H9 (cell line): Measurements from ENCODE around the gene FNDC3B. TPM values are rescaled to one million over a fixed set of nuclear protein-coding genes. Genes with fewer than 3 reads are reported as not detected.
A peak's percentile ranks its signal among the peaks of the same experiment; 100 is the strongest.

Source experiments
- DNase-seq: peaks from one replicate; pipeline ENCODE4 v3.0.0-alpha.2; 2017
- H2AFZ ChIP-seq: one replicate; pipeline ENCODE4 v1.6.1; 2013; ENCODE audit warnings: mild to moderate bottlenecking, low read length, control low read depth, moderate library complexity
- H2AK5ac ChIP-seq: 2 replicates; pipeline ENCODE4 v1.6.1; 2013; ENCODE audit warnings: low read length, control low read depth, mixed read lengths; ENCODE audit not compliant: insufficient read length
- H2BK120ac ChIP-seq: one replicate; pipeline ENCODE4 v1.6.1; 2013; ENCODE audit warnings: low read depth, mild to moderate bottlenecking, low read length, control low read depth, inconsistent platforms; ENCODE audit not compliant: poor library complexity, severe bottlenecking
- H2BK12ac ChIP-seq: 2 replicates; pipeline ENCODE4 v1.6.1; 2013; ENCODE audit warnings: low read length, control low read depth, mixed read lengths, low read depth; ENCODE audit not compliant: insufficient read length
- H2BK15ac ChIP-seq: 2 replicates; pipeline ENCODE4 v1.6.1; 2013; ENCODE audit warnings: low read depth, low read length, control low read depth
- H2BK20ac ChIP-seq: one replicate; pipeline ENCODE4 v1.6.1; 2013; ENCODE audit warnings: low read depth, mild to moderate bottlenecking, low read length, control low read depth, inconsistent platforms; ENCODE audit not compliant: poor library complexity, severe bottlenecking
- H2BK5ac ChIP-seq: 2 replicates; pipeline ENCODE4 v1.6.1; 2013; ENCODE audit warnings: low read length, control low read depth, mixed read lengths; ENCODE audit not compliant: insufficient read length
- H3K14ac ChIP-seq: 2 replicates; pipeline ENCODE4 v1.6.1; 2013; ENCODE audit warnings: low read length, control low read depth; ENCODE audit not compliant: insufficient read depth
- H3K18ac ChIP-seq: 2 replicates; pipeline ENCODE4 v1.6.1; 2013; ENCODE audit warnings: low read depth, mild to moderate bottlenecking, mixed read lengths, low read length, control low read depth; ENCODE audit not compliant: insufficient read length
- H3K23ac ChIP-seq: 2 replicates; pipeline ENCODE4 v1.6.1; 2013; ENCODE audit warnings: low read length, control low read depth, mixed read lengths, low read depth; ENCODE audit not compliant: insufficient read length
- H3K23me2 ChIP-seq: 2 replicates; pipeline ENCODE4 v1.6.1; 2013; ENCODE audit warnings: low read depth, mild to moderate bottlenecking, mixed read lengths, low read length, control low read depth; ENCODE audit not compliant: insufficient read length, poor library complexity, severe bottlenecking
- H3K27ac ChIP-seq: 2 replicates; pipeline ENCODE4 v1.5.1; 2013; ENCODE audit warnings: low read length, control low read depth, mixed read lengths, low read depth; ENCODE audit not compliant: insufficient read length
- H3K27me3 ChIP-seq: 2 replicates; pipeline ENCODE4 v1.6.1; 2013; ENCODE audit warnings: low read length, control low read depth, inconsistent platforms; ENCODE audit not compliant: insufficient read depth
- H3K4ac ChIP-seq: 2 replicates; pipeline ENCODE4 v1.6.1; 2013; ENCODE audit warnings: low read depth, mild to moderate bottlenecking, control low read depth, inconsistent platforms, low read length, moderate library complexity
- H3K4me1 ChIP-seq: 2 replicates; pipeline ENCODE4 v1.6.1; 2013; ENCODE audit warnings: low read length, control low read depth, inconsistent platforms; ENCODE audit not compliant: insufficient read depth
- H3K4me2 ChIP-seq: 2 replicates; pipeline ENCODE4 v1.6.1; 2013; ENCODE audit warnings: low read length, control low read depth, mixed read lengths; ENCODE audit not compliant: insufficient read length, insufficient read depth
- H3K56ac ChIP-seq: 2 replicates; pipeline ENCODE4 v1.6.1; 2013; ENCODE audit warnings: low read depth, mild to moderate bottlenecking, mixed read lengths, low read length, control low read depth; ENCODE audit not compliant: insufficient read length
- H3K79me1 ChIP-seq: 2 replicates; pipeline ENCODE4 v1.6.1; 2013; ENCODE audit warnings: low read depth, mild to moderate bottlenecking, moderate library complexity, low read length, control low read depth, inconsistent platforms; ENCODE audit not compliant: insufficient read depth, poor library complexity, severe bottlenecking
- H3K79me2 ChIP-seq: 2 replicates; pipeline ENCODE4 v1.6.1; 2013; ENCODE audit warnings: low read length, control low read depth, inconsistent platforms; ENCODE audit not compliant: insufficient read depth
- H3K9ac ChIP-seq: 2 replicates; pipeline ENCODE4 v1.6.1; 2013; ENCODE audit warnings: low read length, control low read depth, mixed read lengths; ENCODE audit not compliant: insufficient read length; ENCODE audit errors: extremely low read depth
- H3K9me3 ChIP-seq: one replicate; pipeline ENCODE4 v1.6.1; 2013; ENCODE audit warnings: low read depth, low read length, inconsistent platforms; ENCODE audit not compliant: control insufficient read depth
- H3T11ph ChIP-seq: one replicate; pipeline ENCODE4 v1.6.1; 2013; ENCODE audit warnings: mild to moderate bottlenecking, low read length, control low read depth, inconsistent platforms
- H4K20me1 ChIP-seq: one replicate; pipeline ENCODE4 v1.6.1; 2013; ENCODE audit not compliant: control insufficient read depth, insufficient read length, insufficient read depth
- H4K5ac ChIP-seq: 2 replicates; pipeline ENCODE4 v1.6.1; 2013; ENCODE audit warnings: low read depth, mild to moderate bottlenecking, mixed read lengths, low read length, control low read depth; ENCODE audit not compliant: insufficient read length
- H4K8ac ChIP-seq: replicated peaks from 2 replicates; pipeline ENCODE4 v1.6.1; 2013; ENCODE audit warnings: low read length, control low read depth, mixed read lengths, low read depth; ENCODE audit not compliant: insufficient read length
- H4K91ac ChIP-seq: 2 replicates; pipeline ENCODE4 v1.6.1; 2013; ENCODE audit warnings: low read depth, mild to moderate bottlenecking, moderate library complexity, mixed read lengths, low read length, control low read depth; ENCODE audit not compliant: insufficient read length
- H3K27ac Mint-ChIP-seq, 3 experiments: 2 replicates in 2 of 3; 3 replicates in 1 of 3; pipeline ENCODE4 v1.8.0; 2020 to 2021; ENCODE audit warnings: mixed read lengths in 3 of 3, mild to moderate bottlenecking in 1 of 3, moderate library complexity in 1 of 3
- H3K27me3 Mint-ChIP-seq: 2 replicates; pipeline ENCODE4 v1.8.0; 2021; ENCODE audit warnings: low read depth, mild to moderate bottlenecking, moderate library complexity, mixed read lengths
- H3K36me3 Mint-ChIP-seq, 3 experiments: 2 replicates in 2 of 3; 3 replicates in 1 of 3; pipeline ENCODE4 v1.8.0; 2020 to 2021; ENCODE audit warnings: low read depth in 3 of 3, mixed read lengths in 3 of 3; ENCODE audit not compliant: insufficient read depth in 1 of 3
- H3K4me1 Mint-ChIP-seq, 2 experiments: 2 replicates each; pipeline ENCODE4 v1.8.0; 2020; ENCODE audit warnings: mixed read lengths in 2 of 2
- H3K4me3 Mint-ChIP-seq, 2 experiments: 2 replicates in 1 of 2; 3 replicates in 1 of 2; pipeline ENCODE4 v1.8.0; 2020 to 2021; ENCODE audit warnings: mild to moderate bottlenecking in 2 of 2, mixed read lengths in 2 of 2, moderate library complexity in 1 of 2
- H3K9me3 Mint-ChIP-seq, 2 experiments: 2 replicates in 1 of 2; 3 replicates in 1 of 2; pipeline ENCODE4 v1.8.0; 2020; ENCODE audit warnings: mild to moderate bottlenecking in 2 of 2, mixed read lengths in 2 of 2, moderate library complexity in 1 of 2
- WGBS: extraction: QIAGEN DNeasy Blood & Tissue Kit; methylation state at CpG from one replicate; pipeline ENCODE4 v1.1.7; 2013; ENCODE audit warnings: missing lambda C conversion rate, low lambda C conversion rate, mixed read lengths; ENCODE audit not compliant: insufficient read length; ENCODE audit errors: extremely low coverage; 5-methylcytosine and 5-hydroxymethylcytosine counted together
- total RNA-seq: library from RNA; stranded (reverse); gene quantifications from 2 replicates; pipeline ENCODE4 v1.2.1, GENCODE V29; 2021
- TF ChIP-seq, protein P1 (sequence below): fragments of 200-600 bp; sonication (generic); conservative IDR thresholded peaks from 3 replicates; pipeline ENCODE4 v1.8.0; 2021; ENCODE audit warnings: antibody characterized with exemption, mild to moderate bottlenecking

Gene FNDC3B
- total RNA-seq, 1 experiment from 2014 or later, result 43.8 TPM

DNA sequence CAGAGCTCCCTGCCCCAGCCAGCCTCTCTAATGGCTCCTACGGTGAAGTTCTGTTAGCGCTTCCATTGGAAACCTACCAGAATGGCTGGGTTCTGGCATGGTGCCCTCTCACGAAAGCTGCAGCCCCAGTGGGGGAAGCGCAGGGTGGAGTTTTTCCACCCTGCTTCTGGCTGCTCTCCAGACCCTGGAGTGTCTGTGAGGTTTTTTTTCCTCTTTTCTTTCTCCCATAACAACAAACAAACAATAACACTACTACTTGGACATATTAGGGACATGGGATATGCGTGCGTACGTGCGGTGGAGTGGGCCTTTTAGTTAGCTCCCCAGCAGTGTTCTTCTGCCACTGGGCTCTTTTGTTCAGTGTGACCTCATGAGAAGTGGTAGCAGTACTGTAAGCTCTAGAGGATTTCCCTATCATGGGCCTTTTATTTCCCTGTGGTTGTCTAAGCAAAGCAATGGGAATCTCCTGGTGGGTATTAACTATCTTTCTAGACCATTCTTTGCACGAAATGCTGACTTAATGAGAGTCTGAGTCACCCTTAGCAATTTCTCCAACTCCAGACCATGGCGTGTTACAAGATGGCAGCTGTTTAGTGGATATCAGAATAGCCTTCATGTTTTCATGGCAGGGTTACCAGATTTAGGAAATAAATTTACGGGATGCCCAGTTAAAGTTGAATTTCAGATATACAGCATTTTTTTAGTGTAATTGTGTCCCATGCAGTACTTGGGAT, 161.9 kb downstream of the FNDC3B start:
- no peak overlapping the region for H4K5ac ChIP-seq
- H3K27me3 ChIP-seq, result no peaks in the 10 kb centered on the region
- H3K79me1 ChIP-seq, result peaks cover 9% of the 10 kb centered on the region
- H3K9me3 ChIP-seq, result no peaks in the 10 kb centered on the region
- TF ChIP-seq, protein P1, sequence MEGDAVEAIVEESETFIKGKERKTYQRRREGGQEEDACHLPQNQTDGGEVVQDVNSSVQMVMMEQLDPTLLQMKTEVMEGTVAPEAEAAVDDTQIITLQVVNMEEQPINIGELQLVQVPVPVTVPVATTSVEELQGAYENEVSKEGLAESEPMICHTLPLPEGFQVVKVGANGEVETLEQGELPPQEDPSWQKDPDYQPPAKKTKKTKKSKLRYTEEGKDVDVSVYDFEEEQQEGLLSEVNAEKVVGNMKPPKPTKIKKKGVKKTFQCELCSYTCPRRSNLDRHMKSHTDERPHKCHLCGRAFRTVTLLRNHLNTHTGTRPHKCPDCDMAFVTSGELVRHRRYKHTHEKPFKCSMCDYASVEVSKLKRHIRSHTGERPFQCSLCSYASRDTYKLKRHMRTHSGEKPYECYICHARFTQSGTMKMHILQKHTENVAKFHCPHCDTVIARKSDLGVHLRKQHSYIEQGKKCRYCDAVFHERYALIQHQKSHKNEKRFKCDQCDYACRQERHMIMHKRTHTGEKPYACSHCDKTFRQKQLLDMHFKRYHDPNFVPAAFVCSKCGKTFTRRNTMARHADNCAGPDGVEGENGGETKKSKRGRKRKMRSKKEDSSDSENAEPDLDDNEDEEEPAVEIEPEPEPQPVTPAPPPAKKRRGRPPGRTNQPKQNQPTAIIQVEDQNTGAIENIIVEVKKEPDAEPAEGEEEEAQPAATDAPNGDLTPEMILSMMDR, result no peak
- H3K4me1 Mint-ChIP-seq, result peaks cover 29 to 32% of the 10 kb centered on the region in 2 experiments
- H4K20me1 ChIP-seq, result no peaks in the 10 kb centered on the region
- no peak overlapping the region for H3K18ac ChIP-seq
- H3K56ac ChIP-seq, result no peak overlapping the region
- no peak overlapping the region for H3K9ac ChIP-seq
- H3K23me2 ChIP-seq, result no peaks in the 10 kb centered on the region
- H3K4me2 ChIP-seq, result no peak overlapping the region
- no peak for DNase-seq
- no peak overlapping the region for H2BK120ac ChIP-seq
- H2AK5ac ChIP-seq, result no peak overlapping the region
- no peak overlapping the region for H4K8ac ChIP-seq
- H3T11ph ChIP-seq, result peak overlapping the region; percentile 36
- peaks cover 15% of the 10 kb centered on the region for H3K4me1 ChIP-seq
- H3K23ac ChIP-seq, result no peak overlapping the region
- H2BK12ac ChIP-seq, result no peak overlapping the region
- H3K27ac ChIP-seq, result no peak overlapping the region
- no peaks in the 10 kb centered on the region for H3K27me3 Mint-ChIP-seq
- no CpG with 5 or more reads among the region's 11 CpGs for WGBS
- no peak overlapping the region for H3K4ac ChIP-seq
- H2AFZ ChIP-seq, result no peak overlapping the region
- H2BK5ac ChIP-seq, result no peak overlapping the region
- H2BK20ac ChIP-seq, result peak overlapping the region; percentile 45
- no peak overlapping the region for H3K4me3 Mint-ChIP-seq
- peaks cover 13% of the 10 kb centered on the region for H3K79me2 ChIP-seq
- H2BK15ac ChIP-seq, result no peak overlapping the region
- peak overlapping the region; percentile 32 to 83 (median 60); a peak in 5 of 7 replicates for H3K27ac Mint-ChIP-seq
- H3K9me3 Mint-ChIP-seq, result peaks cover 12 to 13% of the 10 kb centered on the region in 2 experiments
- no peak overlapping the region for H3K14ac ChIP-seq
- peak overlapping the region; percentile 68 for H4K91ac ChIP-seq
- H3K36me3 Mint-ChIP-seq, result peaks cover 14 to 23% (median 21%) of the 10 kb centered on the region in 3 experiments
